ENCODE measurements around the gene PIGS. TPM values are rescaled to one million over a fixed set of nuclear protein-coding genes. Genes with fewer than 3 reads are reported as not detected.

PIGS gene
- total and polyA plus RNA-seq, 9 of the 15 experiments (the other 6 are each of a cell fraction or from before 2014, with no cell fraction given): 47.5 to 138 (median 57.6) TPM

DNA sequence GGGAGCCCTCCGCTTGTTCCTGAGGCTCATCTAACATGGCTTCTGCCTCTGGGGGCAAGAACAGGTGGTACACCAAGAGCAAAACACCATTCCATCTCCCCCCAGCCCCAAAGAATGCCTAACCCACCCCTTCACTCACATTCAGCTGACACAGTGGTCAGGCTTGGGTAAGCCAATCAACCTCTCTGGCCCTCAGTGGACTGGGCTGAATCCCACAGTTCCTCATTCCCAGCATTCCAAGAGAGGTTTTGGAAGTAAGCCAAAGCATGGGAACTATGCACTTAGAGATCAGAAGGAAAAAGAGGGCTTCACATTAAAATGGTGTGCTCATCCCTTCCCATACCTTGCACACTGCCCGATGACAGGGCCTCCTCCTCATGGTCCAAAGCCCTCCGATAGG, 7.8 kb downstream of the PIGS start:
- H3K9me1 ChIP-seq (ENCODE audit: control insufficient read depth, insufficient read depth, low read length): no peaks in the 10 kb centered on the region
- no peak for ATAC-seq
- no peak overlapping the region for H3K9ac ChIP-seq (ENCODE audit: insufficient read depth in 1 of 2, low read depth in 2 of 2, low read length in 2 of 2)
- in situ Hi-C loops (cut with MboI): no loop called here
- no peaks in the 10 kb centered on the region for H3K27me3 ChIP-seq (ENCODE audit: control insufficient read depth in 2 of 2, insufficient read depth in 2 of 2, low read length in 2 of 2)
- H3K36me3 ChIP-seq (ENCODE audit: control insufficient read depth, insufficient read depth, low read length): peaks cover 77% of the 10 kb centered on the region
- H3K79me2 ChIP-seq (ENCODE audit: control insufficient read depth, insufficient read depth, low read length): peaks cover 50% of the 10 kb centered on the region
- POLR2A ChIA-PET: interaction anchor here (1.5 kb wide), 1 partner anchor 9 kb away, joined by 6 read pairs; no protein-coding TSS in a partner anchor
- H4K20me1 ChIP-seq (replicated peaks; ENCODE audit: control insufficient read depth, insufficient read depth, low read length): no peaks in the 10 kb centered on the region
- H3K27ac ChIP-seq (ENCODE audit: extremely low read depth, low read depth, low read length): no peak overlapping the region
- H3K4me3 ChIP-seq: no peak overlapping the region
- DNase-seq (ENCODE audit: extremely low read depth in 1 of 4, low spot score in 3 of 4): no peak
- no peak overlapping the region for H3K4me2 ChIP-seq (ENCODE audit: insufficient read depth, low read length)
- CTCF ChIA-PET (ENCODE audit: low intra/inter-chr PET ratio): no interaction called here
- intact Hi-C loops (cut with micrococcal nuclease): no loop called here
- H3K4me1 ChIP-seq (replicated peaks in 1 of 2; ENCODE audit: control insufficient read depth in 2 of 2, insufficient read depth in 2 of 2, low read length in 2 of 2): peaks cover 0 to 1% of the 10 kb centered on the region in 2 experiments; a peak in 2 of 5 replicates
- FAIRE-seq: no peak
- no peak overlapping the region for H2AFZ ChIP-seq (ENCODE audit: low read depth, low read length)
- no peaks in the 10 kb centered on the region for H3K9me3 ChIP-seq (replicated peaks; ENCODE audit: control insufficient read depth, insufficient read depth, low read depth, low read length)
- BruUV-seq (replicated peaks): no TSS peak
- 97% methylated on average over 3 of the region's 3 CpGs for WGBS (ENCODE audit: insufficient coverage, low coverage, missing lambda C conversion rate)
- TF ChIP-seq PHF8 (IDR thresholded peaks at IDR 0.05; ENCODE audit: borderline replicate concordance, low read length) (no peak), BHLHE40 (IDR thresholded peaks at IDR 0.05; ENCODE audit: low read length) (no peak), NBN (IDR thresholded peaks at IDR 0.05; ENCODE audit: low read depth) (no peak), ZNF121 (CRISPR knock-in tag; conservative IDR thresholded peaks at IDR 0.05) (no peak), ZNF717 (CRISPR knock-in tag; IDR thresholded peaks at IDR 0.05) (no peak), ZNF444 (CRISPR knock-in tag; IDR thresholded peaks at IDR 0.05) (no peak), RERE (CRISPR knock-in tag; IDR thresholded peaks at IDR 0.05; ENCODE audit: borderline replicate concordance) (no peak), ZNF668 (CRISPR knock-in tag; IDR thresholded peaks at IDR 0.05) (no peak), MCM2 (IDR thresholded peaks at IDR 0.05; ENCODE audit: low read depth) (no peak), PTTG1 (tag; IDR thresholded peaks at IDR 0.05; ENCODE audit: low read depth) (no peak)
- TF ChIP-seq, protein P1, sequence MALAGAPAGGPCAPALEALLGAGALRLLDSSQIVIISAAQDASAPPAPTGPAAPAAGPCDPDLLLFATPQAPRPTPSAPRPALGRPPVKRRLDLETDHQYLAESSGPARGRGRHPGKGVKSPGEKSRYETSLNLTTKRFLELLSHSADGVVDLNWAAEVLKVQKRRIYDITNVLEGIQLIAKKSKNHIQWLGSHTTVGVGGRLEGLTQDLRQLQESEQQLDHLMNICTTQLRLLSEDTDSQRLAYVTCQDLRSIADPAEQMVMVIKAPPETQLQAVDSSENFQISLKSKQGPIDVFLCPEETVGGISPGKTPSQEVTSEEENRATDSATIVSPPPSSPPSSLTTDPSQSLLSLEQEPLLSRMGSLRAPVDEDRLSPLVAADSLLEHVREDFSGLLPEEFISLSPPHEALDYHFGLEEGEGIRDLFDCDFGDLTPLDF (CRISPR knock-in tag; IDR thresholded peaks at IDR 0.05): no peak
- TF ChIP-seq, protein P2, sequence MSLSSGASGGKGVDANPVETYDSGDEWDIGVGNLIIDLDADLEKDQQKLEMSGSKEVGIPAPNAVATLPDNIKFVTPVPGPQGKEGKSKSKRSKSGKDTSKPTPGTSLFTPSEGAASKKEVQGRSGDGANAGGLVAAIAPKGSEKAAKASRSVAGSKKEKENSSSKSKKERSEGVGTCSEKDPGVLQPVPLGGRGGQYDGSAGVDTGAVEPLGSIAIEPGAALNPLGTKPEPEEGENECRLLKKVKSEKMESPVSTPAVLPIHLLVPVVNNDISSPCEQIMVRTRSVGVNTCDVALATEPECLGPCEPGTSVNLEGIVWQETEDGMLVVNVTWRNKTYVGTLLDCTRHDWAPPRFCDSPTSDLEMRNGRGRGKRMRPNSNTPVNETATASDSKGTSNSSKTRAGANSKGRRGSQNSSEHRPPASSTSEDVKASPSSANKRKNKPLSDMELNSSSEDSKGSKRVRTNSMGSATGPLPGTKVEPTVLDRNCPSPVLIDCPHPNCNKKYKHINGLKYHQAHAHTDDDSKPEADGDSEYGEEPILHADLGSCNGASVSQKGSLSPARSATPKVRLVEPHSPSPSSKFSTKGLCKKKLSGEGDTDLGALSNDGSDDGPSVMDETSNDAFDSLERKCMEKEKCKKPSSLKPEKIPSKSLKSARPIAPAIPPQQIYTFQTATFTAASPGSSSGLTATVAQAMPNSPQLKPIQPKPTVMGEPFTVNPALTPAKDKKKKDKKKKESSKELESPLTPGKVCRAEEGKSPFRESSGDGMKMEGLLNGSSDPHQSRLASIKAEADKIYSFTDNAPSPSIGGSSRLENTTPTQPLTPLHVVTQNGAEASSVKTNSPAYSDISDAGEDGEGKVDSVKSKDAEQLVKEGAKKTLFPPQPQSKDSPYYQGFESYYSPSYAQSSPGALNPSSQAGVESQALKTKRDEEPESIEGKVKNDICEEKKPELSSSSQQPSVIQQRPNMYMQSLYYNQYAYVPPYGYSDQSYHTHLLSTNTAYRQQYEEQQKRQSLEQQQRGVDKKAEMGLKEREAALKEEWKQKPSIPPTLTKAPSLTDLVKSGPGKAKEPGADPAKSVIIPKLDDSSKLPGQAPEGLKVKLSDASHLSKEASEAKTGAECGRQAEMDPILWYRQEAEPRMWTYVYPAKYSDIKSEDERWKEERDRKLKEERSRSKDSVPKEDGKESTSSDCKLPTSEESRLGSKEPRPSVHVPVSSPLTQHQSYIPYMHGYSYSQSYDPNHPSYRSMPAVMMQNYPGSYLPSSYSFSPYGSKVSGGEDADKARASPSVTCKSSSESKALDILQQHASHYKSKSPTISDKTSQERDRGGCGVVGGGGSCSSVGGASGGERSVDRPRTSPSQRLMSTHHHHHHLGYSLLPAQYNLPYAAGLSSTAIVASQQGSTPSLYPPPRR (CRISPR knock-in tag; IDR thresholded peaks at IDR 0.05; ENCODE audit: borderline replicate concordance): no peak
